ENCODE measurements around the gene ACOT11.
"Not testable (repeated sequence)": the region's sequence is repeated elsewhere in the genome, so short reads cannot be mapped to it uniquely, and the experiment has no call there.

ACOT11 gene

GRCh38 chr1:54608566-54609230, 60.7 kb downstream of the ACOT11 start:
- DNase-seq, result no peak

- DNase-seq, result no peak
These were observed 61.4 kb downstream of the ACOT11 start for GRCh38 chr1:54609301-54609921.

GRCh38 chr1:54610048-54610447, 62.0 kb downstream of the ACOT11 start:
- no peak for DNase-seq

GRCh38 chr1:54610601-54611580, 62.9 kb downstream of the ACOT11 start:
- DNase-seq, result no peak

- DNase-seq, result no peak
These were observed 63.6 kb downstream of the ACOT11 start for GRCh38 chr1:54611621-54612020.

- DNase-seq, result no peak
These were observed 66.0 kb downstream of the ACOT11 start for GRCh38 chr1:54614024-54614423.

GRCh38 chr1:54614563-54614962, 66.5 kb downstream of the ACOT11 start:
- DNase-seq, result no peak

GRCh38 chr1:54615531-54616279, 67.7 kb downstream of the ACOT11 start:
- DNase-seq, result no peak

GRCh38 chr1:54619749-54620148, 71.7 kb downstream of the ACOT11 start:
- DNase-seq, result no peak

GRCh38 chr1:54623216-54624007, 75.4 kb downstream of the ACOT11 start, which contains the start of gene FAM151A:
Gene FAM151A, minus strand, starts transcription at chr1:54623525. Its CDS starts 130 bp downstream, at chr1:54623395.
- no peak for DNase-seq

- no peak for DNase-seq
These were observed 76.7 kb downstream of the ACOT11 start for GRCh38 chr1:54624466-54625464.

- no peak for DNase-seq
These were observed 79.2 kb downstream of the ACOT11 start for GRCh38 chr1:54627196-54627595.

- DNase-seq, result not testable (repeated sequence)
These were observed 87.8 kb downstream of the ACOT11 start for GRCh38 chr1:54635804-54636203.

GRCh38 chr1:54636461-54637446, 88.7 kb downstream of the ACOT11 start:
- not testable (repeated sequence) for DNase-seq

GRCh38 chr1:54640361-54640760, 92.3 kb downstream of the ACOT11 start:
- DNase-seq, result no peak

GRCh38 chr1:54640863-54641836, 93.1 kb downstream of the ACOT11 start, which contains the start of gene MROH7:
Gene MROH7, plus strand, starts transcription at chr1:54641786. Its CDS starts 11,141 bp downstream, at chr1:54652927.
- DNase-seq, result no peak

GRCh38 chr1:54643736-54644135, 95.7 kb downstream of the ACOT11 start:
- DNase-seq, result no peak

Measured in right kidney (tissue), 1 donor.